ENCODE data around the gene FAM174C. TPM values are rescaled to one million over a fixed set of nuclear protein-coding genes. Genes with fewer than 3 reads are reported as not detected.

FAM174C gene
- total and polyA plus RNA-seq, 4 donors: 14.6 to 79.8 (median 33.8) TPM

GRCh38 chr19:1239796-1240737 lies 35.3 kb upstream of the FAM174C start:
- 15% methylated on average over 84 of the region's 84 CpGs for WGBS
- peaks cover 25 to 59% (median 38%) of the 10 kb centered on the region in 4 donors for H3K4me1 ChIP-seq (ENCODE audit: control insufficient read depth in 4 of 4, insufficient read depth in 4 of 4, low read length in 3 of 4)

DNA sequence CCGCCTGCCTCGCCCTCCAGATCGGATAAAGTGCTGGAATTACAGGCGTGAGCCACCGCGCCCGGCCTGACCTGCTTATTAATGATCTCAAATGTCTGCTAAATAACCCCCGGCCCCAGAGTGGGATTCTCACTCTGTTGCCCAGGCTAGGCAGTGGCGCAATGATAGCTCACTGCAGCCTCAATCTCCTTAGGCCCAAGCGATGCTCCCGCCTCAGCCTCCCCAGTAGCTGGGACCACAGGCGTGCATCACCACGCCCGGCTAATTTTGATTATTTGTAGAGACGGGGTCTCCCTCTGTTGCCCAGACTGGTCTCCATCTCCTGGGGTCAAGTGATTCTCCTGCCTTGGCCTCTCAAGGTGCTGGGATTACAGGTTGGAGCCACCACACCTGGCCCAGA lies 34.4 kb upstream of the FAM174C start:
- 60% methylated on average over 15 of the region's 15 CpGs for WGBS
- H3K9me3 ChIP-seq (ENCODE audit: control insufficient read depth in 4 of 4, low read length in 3 of 4): no peaks in the 10 kb centered on the region
- no peak overlapping the region for H3K4me3 ChIP-seq (ENCODE audit: low read depth in 1 of 3, low read length in 3 of 3)
- H3K27me3 ChIP-seq (ENCODE audit: control insufficient read depth in 4 of 4, insufficient read depth in 4 of 4, low read length in 3 of 4): no peaks in the 10 kb centered on the region
- peaks cover 29 to 67% (median 44%) of the 10 kb centered on the region in 4 donors for H3K4me1 ChIP-seq (ENCODE audit: control insufficient read depth in 4 of 4, insufficient read depth in 4 of 4, low read length in 3 of 4)
- H3K36me3 ChIP-seq (ENCODE audit: control insufficient read depth in 4 of 4, insufficient read depth in 3 of 4, low read depth in 1 of 4, low read length in 3 of 4): no peaks in the 10 kb centered on the region
- TF ChIP-seq HNF4G (IDR thresholded peaks at IDR 0.05) (no peak), FOXA2 (IDR thresholded peaks at IDR 0.05) (no peak), RAD21 (IDR thresholded peaks at IDR 0.05) (no peak), RXRA (IDR thresholded peaks at IDR 0.05) (no peak), SP1 (IDR thresholded peaks at IDR 0.05) (no peak), YY1 (IDR thresholded peaks at IDR 0.05) (no peak)
- TF ChIP-seq, protein P1, sequence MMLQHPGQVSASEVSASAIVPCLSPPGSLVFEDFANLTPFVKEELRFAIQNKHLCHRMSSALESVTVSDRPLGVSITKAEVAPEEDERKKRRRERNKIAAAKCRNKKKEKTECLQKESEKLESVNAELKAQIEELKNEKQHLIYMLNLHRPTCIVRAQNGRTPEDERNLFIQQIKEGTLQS (IDR thresholded peaks at IDR 0.05): no peak
- TF ChIP-seq, protein P2, sequence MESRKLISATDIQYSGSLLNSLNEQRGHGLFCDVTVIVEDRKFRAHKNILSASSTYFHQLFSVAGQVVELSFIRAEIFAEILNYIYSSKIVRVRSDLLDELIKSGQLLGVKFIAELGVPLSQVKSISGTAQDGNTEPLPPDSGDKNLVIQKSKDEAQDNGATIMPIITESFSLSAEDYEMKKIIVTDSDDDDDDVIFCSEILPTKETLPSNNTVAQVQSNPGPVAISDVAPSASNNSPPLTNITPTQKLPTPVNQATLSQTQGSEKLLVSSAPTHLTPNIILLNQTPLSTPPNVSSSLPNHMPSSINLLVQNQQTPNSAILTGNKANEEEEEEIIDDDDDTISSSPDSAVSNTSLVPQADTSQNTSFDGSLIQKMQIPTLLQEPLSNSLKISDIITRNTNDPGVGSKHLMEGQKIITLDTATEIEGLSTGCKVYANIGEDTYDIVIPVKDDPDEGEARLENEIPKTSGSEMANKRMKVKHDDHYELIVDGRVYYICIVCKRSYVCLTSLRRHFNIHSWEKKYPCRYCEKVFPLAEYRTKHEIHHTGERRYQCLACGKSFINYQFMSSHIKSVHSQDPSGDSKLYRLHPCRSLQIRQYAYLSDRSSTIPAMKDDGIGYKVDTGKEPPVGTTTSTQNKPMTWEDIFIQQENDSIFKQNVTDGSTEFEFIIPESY (IDR thresholded peaks at IDR 0.05): no peak
- DNase-seq (ENCODE audit: low spot score): no peak
- H3K27ac ChIP-seq (ENCODE audit: low read depth in 1 of 2, low read length in 2 of 2): peak overlapping the region in 1 of 2 donors; percentile 95
- peak overlapping the region in 1 of 2 donors; percentile 8 for H3K9ac ChIP-seq (ENCODE audit: low read depth in 1 of 2, low read length in 2 of 2)

More at GRCh38 chr19:1239796-1240737, 35.3 kb upstream of the FAM174C start:
- Histone ChIP-seq H3K27ac (ENCODE audit: low read depth in 1 of 2, low read length in 2 of 2) (peak overlapping the region; percentile 38 to 57), H3K4me3 (ENCODE audit: low read depth in 1 of 3, low read length in 3 of 3) (peak overlapping the region in 1 of 3 donors; percentile 23), H3K9ac (ENCODE audit: low read depth in 1 of 2, low read length in 2 of 2) (peak overlapping the region in 1 of 2 donors; percentile 24), H3K27me3 (ENCODE audit: control insufficient read depth in 4 of 4, insufficient read depth in 4 of 4, low read length in 3 of 4) (no peaks in the 10 kb centered on the region), H3K36me3 (ENCODE audit: control insufficient read depth in 4 of 4, insufficient read depth in 3 of 4, low read depth in 1 of 4, low read length in 3 of 4) (no peaks in the 10 kb centered on the region), H3K9me3 (ENCODE audit: control insufficient read depth in 4 of 4, low read length in 3 of 4) (no peaks in the 10 kb centered on the region)
- TF ChIP-seq RAD21 (IDR thresholded peaks at IDR 0.05): peak in 1 of 2 donors; percentile 65
- TF ChIP-seq, protein P2 (IDR thresholded peaks at IDR 0.05): no peak
- no peak for TF ChIP-seq FOXA1 (IDR thresholded peaks at IDR 0.05)
- TF ChIP-seq, protein P3, sequence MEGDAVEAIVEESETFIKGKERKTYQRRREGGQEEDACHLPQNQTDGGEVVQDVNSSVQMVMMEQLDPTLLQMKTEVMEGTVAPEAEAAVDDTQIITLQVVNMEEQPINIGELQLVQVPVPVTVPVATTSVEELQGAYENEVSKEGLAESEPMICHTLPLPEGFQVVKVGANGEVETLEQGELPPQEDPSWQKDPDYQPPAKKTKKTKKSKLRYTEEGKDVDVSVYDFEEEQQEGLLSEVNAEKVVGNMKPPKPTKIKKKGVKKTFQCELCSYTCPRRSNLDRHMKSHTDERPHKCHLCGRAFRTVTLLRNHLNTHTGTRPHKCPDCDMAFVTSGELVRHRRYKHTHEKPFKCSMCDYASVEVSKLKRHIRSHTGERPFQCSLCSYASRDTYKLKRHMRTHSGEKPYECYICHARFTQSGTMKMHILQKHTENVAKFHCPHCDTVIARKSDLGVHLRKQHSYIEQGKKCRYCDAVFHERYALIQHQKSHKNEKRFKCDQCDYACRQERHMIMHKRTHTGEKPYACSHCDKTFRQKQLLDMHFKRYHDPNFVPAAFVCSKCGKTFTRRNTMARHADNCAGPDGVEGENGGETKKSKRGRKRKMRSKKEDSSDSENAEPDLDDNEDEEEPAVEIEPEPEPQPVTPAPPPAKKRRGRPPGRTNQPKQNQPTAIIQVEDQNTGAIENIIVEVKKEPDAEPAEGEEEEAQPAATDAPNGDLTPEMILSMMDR (IDR thresholded peaks at IDR 0.05; ENCODE audit: low read depth, low read length, missing input control): peak; percentile 79
- DNase-seq (ENCODE audit: low spot score): peak; percentile 82

Data from liver (tissue), 9 donors.